ENCODE measurements around the gene HAPSTR1. TPM values are rescaled to one million over a fixed set of nuclear protein-coding genes. Genes with fewer than 3 reads are reported as not detected.
"Not testable (repeated sequence)": the region's sequence is repeated elsewhere in the genome, so short reads cannot be mapped to it uniquely, and the experiment has no call there.

The HAPSTR1 gene
- polyA plus RNA-seq, 4 donors: 42.2 to 47.9 (median 44.6) TPM

- no peak for DNase-seq (ENCODE audit: low read depth in 4 of 4, low spot score in 2 of 4)
Measured at GRCh38 chr16:9070254-9070653, 21.2 kb upstream of the HAPSTR1 start.

DNA sequence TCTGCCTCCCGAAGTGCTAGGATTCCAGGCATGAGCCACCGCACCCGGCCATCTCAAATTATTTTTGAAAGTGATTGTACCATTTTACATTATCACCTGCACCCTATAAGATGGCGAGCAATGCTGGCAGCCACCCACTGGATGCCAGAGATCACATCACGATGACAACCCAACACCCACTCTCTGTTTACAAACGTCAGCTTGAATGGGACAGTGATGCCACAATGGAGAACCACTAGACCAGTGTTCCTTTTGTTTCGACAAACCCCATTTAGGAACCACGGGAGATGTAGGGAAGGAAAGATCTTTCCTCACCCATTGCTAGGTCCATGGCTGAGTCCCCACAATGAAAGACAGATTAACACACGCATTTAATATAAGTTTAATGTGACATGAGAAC lies 20.1 kb upstream of the HAPSTR1 start:
- no peak for DNase-seq (ENCODE audit: low read depth in 4 of 4, low spot score in 2 of 4)

DNA sequence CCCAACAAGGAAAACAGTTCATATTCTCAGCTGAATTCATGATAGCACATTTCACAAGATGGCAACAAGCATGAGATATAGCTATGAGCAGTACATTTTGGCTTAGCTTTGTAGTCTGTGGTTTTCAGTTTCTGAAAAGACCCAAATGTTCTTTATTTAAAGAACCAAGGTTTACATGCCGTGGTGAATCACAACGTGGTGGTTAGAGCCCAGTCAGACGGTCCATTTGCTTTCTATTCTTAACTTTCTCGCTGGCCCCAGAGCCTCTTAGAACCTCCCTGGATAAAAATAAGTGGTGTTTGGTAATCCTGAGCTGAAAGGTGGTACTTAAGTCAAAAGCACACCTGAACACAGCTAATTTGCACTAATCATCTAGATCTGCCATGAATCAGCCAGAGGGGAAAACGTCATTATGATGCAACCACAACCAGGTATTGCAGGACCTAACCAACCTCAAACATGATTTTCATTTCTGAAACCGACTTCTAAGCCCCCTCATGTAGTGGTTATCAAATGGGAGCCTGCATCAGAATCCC lies 18.6 kb upstream of the HAPSTR1 start:
- DNase-seq (ENCODE audit: low read depth in 4 of 4, low spot score in 2 of 4): no peak

DNA sequence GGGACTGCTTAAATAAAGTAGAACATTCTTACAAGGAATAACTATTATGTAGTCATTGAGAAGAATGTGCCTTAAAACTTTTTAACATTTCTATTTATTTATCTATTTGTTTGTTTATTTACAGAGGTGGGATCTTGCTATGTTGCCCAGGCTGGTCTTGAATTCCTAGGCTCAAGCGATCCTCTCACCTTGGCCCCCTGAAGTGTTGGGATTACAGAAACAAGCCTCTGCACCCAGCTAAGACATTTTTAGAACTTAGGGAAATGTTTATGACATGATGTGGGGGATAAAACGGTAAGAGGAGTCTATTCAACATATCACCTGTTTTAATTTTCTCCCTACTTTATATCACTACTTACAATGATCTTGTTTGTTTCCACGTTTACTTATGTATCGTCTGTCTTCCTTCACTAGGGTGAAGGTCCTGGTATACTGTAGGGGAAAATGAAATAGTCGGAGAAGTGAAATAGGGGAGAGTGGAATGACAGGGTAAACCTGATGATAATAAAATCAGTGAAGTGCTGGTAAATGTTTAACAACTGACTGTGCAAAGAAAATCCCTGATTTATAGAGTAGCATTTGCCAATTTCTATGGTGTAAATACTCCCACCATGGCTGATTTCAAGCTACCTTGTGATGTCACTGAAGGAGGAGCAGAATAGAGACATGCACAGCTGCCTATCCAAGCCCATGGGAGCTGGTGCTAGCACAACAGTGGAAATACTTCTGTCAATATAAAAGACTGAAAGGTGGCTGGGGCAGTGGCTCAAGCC lies 16.0 kb upstream of the HAPSTR1 start:
- DNase-seq (ENCODE audit: low read depth in 4 of 4, low spot score in 2 of 4): no peak

GRCh38 chr16:9077091-9077809 lies 14.2 kb upstream of the HAPSTR1 start:
- no peak for DNase-seq (ENCODE audit: low read depth in 4 of 4, low spot score in 2 of 4)

GRCh38 chr16:9078467-9079429 lies 12.7 kb upstream of the HAPSTR1 start:
- DNase-seq (ENCODE audit: low read depth in 4 of 4, low spot score in 2 of 4): not testable (repeated sequence)

DNA sequence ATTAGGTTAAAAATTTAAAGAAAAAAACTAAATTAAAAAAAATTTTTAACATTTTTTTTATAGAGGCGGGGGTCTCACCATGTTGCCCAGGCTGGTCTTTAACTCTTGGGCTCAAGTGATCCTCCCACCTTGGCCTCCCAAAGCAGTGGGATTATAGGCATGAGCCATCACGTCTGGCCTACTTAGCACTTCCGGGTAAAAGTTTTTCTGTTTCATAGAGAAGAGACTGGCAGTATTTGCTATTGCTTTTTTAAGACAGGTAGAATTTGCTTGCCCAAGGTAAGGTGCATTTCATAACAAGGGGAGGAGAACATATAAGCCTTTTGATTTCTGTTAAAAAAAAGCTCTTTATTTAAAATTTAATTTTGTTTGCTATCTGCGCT lies 12.0 kb upstream of the HAPSTR1 start:
- no peak for DNase-seq (ENCODE audit: low read depth in 4 of 4, low spot score in 2 of 4)

GRCh38 chr16:9081158-9081557 lies 10.3 kb upstream of the HAPSTR1 start:
- DNase-seq (ENCODE audit: low read depth in 4 of 4, low spot score in 2 of 4): no peak

- DNase-seq (ENCODE audit: low read depth in 4 of 4, low spot score in 2 of 4): no peak
Measured at GRCh38 chr16:9081843-9082242, 9.6 kb upstream of the HAPSTR1 start.

- DNase-seq (ENCODE audit: low read depth in 4 of 4, low spot score in 2 of 4): no peak
Measured at GRCh38 chr16:9082422-9082821, 9.0 kb upstream of the HAPSTR1 start.

DNA sequence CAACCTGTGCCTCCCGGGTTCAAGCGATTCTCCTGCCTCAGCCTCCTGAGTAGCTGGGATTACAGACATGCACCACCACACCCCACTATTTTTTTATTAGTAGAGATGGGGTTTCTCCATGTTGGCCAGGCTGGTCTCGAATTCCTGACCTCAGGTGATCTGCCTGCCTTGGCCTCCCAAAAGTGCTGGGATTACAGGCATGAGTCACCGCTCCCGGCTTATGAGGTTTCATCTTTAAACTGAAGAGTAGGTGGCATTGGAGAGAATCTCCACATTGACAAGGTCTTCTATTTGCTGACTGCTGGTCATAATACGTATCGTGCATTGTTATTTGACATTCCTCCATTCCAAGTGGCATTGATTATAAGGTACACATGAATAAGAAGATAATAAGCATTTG lies 3.7 kb upstream of the HAPSTR1 start:
- DNase-seq (ENCODE audit: low read depth in 4 of 4, low spot score in 2 of 4): not testable (repeated sequence)

DNA sequence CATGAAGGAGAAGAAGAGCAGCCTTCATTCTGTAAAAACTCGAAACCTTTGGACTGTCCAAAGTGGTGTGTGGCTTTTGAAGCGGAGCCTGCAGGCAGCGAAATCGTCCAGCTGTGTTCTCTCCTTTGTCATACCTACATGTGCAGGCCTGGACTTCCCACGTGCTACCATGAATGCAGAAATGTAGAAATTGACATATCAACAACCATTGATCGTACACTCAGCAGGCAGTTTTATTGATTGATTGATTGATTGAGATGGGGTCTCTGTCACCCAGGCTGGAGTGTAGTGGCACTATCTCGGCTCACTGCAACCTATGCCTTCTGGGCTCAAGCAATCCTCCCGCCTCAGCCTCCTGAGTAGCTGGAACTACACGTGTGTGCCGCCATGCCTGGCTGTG lies 2.6 kb upstream of the HAPSTR1 start:
- no peak for DNase-seq (ENCODE audit: low read depth in 4 of 4, low spot score in 2 of 4)

DNA sequence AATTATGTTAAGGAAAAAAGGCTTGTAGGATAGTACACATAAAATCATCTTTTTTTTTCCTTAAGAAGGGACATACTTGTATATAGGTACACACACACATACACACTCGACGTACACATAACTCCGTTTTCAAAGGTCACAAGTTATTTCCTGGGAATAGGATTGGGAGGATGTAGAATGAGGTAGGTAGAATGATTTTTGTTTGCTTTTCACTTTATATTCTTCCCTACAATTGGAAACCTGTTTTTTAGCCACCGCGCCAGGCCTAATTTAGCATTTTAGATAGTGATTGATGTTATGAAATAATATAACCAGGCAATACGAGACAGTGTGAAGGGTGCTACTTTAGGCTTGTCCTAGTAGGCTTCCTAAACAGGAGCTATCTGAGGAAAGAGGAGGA lies 1.8 kb upstream of the HAPSTR1 start:
- no peak for DNase-seq (ENCODE audit: low read depth in 4 of 4, low spot score in 2 of 4)

DNA sequence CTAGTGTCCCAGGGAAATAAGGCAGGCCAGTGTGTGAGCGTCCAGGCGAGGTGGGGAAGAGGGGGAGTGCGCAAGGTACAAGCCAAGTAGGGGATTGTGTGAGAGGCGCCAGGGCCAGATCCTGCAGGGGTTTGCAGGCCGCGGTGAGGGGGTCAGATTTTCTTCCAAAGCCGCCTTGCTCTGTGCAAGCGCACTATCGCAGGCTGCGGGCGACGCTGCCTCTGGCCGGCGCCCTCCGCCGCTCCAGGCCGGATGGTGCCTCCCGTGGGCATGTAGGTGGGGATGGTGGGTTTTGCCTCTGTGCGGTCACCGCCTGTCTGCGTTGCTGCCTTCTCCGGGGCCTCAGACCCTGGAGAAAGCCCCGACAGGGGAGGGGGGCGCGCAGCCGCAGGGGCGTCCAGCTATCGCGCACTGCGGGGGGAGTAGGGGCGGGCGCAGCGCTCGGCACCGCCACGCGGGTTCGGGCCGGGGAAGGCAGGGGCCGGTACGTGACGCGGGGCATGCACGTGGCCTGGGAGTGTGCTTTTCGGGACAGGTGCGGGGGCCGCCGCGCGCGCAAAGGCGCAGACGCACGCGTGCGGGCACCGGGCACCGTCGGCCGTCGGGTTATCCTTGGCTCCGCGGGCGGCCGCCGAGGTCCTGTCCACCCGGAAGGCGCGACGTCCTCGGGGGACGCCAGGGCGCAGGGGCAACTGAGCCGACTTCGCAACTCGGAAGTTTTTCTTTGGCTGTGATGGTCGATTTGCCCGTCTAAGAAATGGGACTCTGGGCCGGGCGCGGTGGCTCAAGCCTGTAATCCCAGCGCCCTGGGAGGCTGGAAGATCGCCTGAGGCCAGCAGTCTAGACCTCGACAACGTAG lies 1.1 kb upstream of the HAPSTR1 start:
- peak in 3 of 4 donors; percentile 2 to 18 (median 9) for DNase-seq (ENCODE audit: low read depth in 4 of 4, low spot score in 2 of 4)

- DNase-seq (ENCODE audit: low read depth in 4 of 4, low spot score in 2 of 4): peak in 2 of 4 donors; percentile 9 to 24
Measured at GRCh38 chr16:9091867-9092281, 430 bp downstream of the HAPSTR1 start.

DNA sequence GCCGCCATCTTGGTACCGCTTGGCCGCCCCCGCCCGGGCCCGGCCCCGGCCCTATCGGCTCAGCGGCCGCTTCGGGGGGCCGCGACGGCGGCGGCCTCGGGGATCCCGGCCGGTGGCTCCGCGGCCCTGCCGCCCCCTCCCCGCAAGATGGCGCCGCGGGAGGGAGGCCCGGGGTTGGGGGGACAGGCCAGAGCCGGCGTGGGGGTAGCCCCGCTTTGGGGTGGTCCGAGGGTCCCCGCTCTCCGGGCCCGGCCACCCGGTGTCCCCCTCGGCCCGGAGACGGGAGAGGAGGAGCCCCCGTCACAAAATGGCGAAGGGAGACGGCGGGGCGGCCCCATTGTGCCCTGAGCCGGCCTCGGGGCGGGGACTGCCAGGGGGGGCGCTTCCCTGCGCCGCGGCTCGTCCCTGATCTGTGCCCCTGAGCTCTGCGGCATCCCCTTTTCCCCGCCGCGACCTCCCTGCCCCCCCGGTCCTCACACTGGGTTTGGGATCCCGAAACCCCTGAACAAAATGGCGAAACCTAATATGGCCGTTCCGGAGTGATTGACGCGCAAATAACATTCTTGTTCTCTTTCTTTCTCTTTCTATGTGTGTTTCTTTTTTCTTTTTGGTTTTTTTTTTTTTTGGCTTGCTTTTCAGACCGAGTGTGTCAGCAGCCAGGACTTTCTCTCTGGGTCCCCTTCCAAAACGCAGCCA lies 986 bp downstream of the HAPSTR1 start:
- DNase-seq (ENCODE audit: low read depth in 4 of 4, low spot score in 2 of 4): peak in 3 of 4 donors; percentile 23 to 46 (median 29)

- DNase-seq (ENCODE audit: low read depth in 4 of 4, low spot score in 2 of 4): peak in 3 of 4 donors; percentile 10 to 24 (median 20)
Measured at GRCh38 chr16:9092978-9093344, 1.5 kb downstream of the HAPSTR1 start.

- DNase-seq (ENCODE audit: low read depth in 4 of 4, low spot score in 2 of 4): no peak
Measured at GRCh38 chr16:9094011-9094846, 2.8 kb downstream of the HAPSTR1 start.

All from left renal cortex interstitium (tissue), 4 donors.